Smooth muscle cell (in vitro differentiated cells): ENCODE results near the gene PDRG1. TPM values are rescaled to one million over a fixed set of nuclear protein-coding genes. Genes with fewer than 3 reads are reported as not detected.
"Not testable (repeated sequence)": the region's sequence is repeated elsewhere in the genome, so short reads cannot be mapped to it uniquely, and the experiment has no call there.

Experiments used
- DNase-seq: peaks from one replicate; lab custom pipeline; 2025; ENCODE audit not compliant: unreplicated experiment; lab: John Stamatoyannopoulos, UW
- H2AFZ ChIP-seq: fragments of 200-600 bp; sonication (generic); 2 replicates; pipeline ENCODE4 v1.6.0; 2016; ENCODE audit warnings: antibody characterized with exemption, low read depth, mild to moderate bottlenecking
- H3F3A ChIP-seq: fragments of 200-600 bp; sonication (generic); 2 replicates; pipeline ENCODE4 v1.6.0; 2017; ENCODE audit warnings: antibody characterized with exemption, low read depth
- H3K27ac ChIP-seq: fragments of 200-600 bp; sonication (generic); 2 replicates; pipeline ENCODE4 v1.5.1; 2016; ENCODE audit warnings: low read depth, mild to moderate bottlenecking
- H3K27me3 ChIP-seq: fragments of 200-600 bp; sonication (generic); 2 replicates; pipeline ENCODE4 v1.6.1; 2016; ENCODE audit warnings: low read depth, mild to moderate bottlenecking
- H3K36me3 ChIP-seq: fragments of 200-600 bp; sonication (generic); 2 replicates; pipeline ENCODE4 v1.5.1; 2016; ENCODE audit warnings: low read depth
- H3K4me1 ChIP-seq: fragments of 200-600 bp; sonication (generic); 2 replicates; pipeline ENCODE4 v1.5.1; 2016; ENCODE audit warnings: low read depth
- H3K4me2 ChIP-seq: fragments of 200-600 bp; sonication (generic); 2 replicates; pipeline ENCODE4 v1.6.0; 2016; ENCODE audit warnings: mild to moderate bottlenecking
- H3K4me3 ChIP-seq: fragments of 200-600 bp; sonication (generic); 2 replicates; pipeline ENCODE4 v1.5.1; 2016; ENCODE audit warnings: mild to moderate bottlenecking
- H3K79me2 ChIP-seq: fragments of 200-600 bp; sonication (generic); 2 replicates; pipeline ENCODE4 v1.6.0; 2016; ENCODE audit warnings: low read depth, mild to moderate bottlenecking
- H3K9ac ChIP-seq: fragments of 200-600 bp; sonication (generic); 2 replicates; pipeline ENCODE4 v1.6.0; 2016; ENCODE audit warnings: low read depth
- H3K9me3 ChIP-seq: fragments of 200-600 bp; sonication (generic); replicated peaks from 2 replicates; pipeline ENCODE4 v1.5.1; 2016; ENCODE audit warnings: low read depth
- H4K20me1 ChIP-seq: fragments of 200-600 bp; sonication (generic); 2 replicates; pipeline ENCODE4 v1.6.0; 2016; ENCODE audit warnings: low read depth
- WGBS: methylation state at CpG from one replicate; pipeline ENCODE4 v1.1.7; 2016; ENCODE audit warnings: low lambda C conversion rate; 5-methylcytosine and 5-hydroxymethylcytosine counted together
- polyA plus RNA-seq: library from polyadenylated mRNA; unstranded; fragments of >200 nt; fragmentation: Nextera tagmentation; extraction: Ambion mirVana; gene quantifications from 2 replicates; pipeline ENCODE4 v1.2.1, GENCODE V29; 2016
- total RNA-seq: library from RNA; depleted of rRNA; stranded (reverse); fragments of >200 nt; gene quantifications from 2 replicates; pipeline ENCODE4 v1.2.3, GENCODE V29; 2014
- TF ChIP-seq, protein P1 (sequence below): fragments of 200-600 bp; sonication (generic); IDR thresholded peaks from 2 replicates; pipeline ENCODE4 v1.5.1; 2017; ENCODE audit warnings: borderline replicate concordance, mild to moderate bottlenecking, antibody characterized with exemption; ENCODE audit not compliant: insufficient read depth, poor library complexity, severe bottlenecking

The PDRG1 gene
- total and polyA plus RNA-seq, 2 experiments from 2014 or later: 8.1 to 30.3 TPM

GRCh38 chr20:31923388-31924331 is 28.2 kb downstream of the PDRG1 start:
- Histone ChIP-seq H3K9ac (no peak overlapping the region), H3K27ac (no peak overlapping the region), H3K79me2 (no peaks in the 10 kb centered on the region), H3K4me2 (no peak overlapping the region), H3K4me3 (no peak overlapping the region), H3K36me3 (no peaks in the 10 kb centered on the region), H3F3A (no peaks in the 10 kb centered on the region), H3K9me3 (no peaks in the 10 kb centered on the region), H4K20me1 (no peaks in the 10 kb centered on the region), H2AFZ (no peak overlapping the region), H3K27me3 (no peaks in the 10 kb centered on the region), H3K4me1 (no peaks in the 10 kb centered on the region)
- TF ChIP-seq, protein P1, sequence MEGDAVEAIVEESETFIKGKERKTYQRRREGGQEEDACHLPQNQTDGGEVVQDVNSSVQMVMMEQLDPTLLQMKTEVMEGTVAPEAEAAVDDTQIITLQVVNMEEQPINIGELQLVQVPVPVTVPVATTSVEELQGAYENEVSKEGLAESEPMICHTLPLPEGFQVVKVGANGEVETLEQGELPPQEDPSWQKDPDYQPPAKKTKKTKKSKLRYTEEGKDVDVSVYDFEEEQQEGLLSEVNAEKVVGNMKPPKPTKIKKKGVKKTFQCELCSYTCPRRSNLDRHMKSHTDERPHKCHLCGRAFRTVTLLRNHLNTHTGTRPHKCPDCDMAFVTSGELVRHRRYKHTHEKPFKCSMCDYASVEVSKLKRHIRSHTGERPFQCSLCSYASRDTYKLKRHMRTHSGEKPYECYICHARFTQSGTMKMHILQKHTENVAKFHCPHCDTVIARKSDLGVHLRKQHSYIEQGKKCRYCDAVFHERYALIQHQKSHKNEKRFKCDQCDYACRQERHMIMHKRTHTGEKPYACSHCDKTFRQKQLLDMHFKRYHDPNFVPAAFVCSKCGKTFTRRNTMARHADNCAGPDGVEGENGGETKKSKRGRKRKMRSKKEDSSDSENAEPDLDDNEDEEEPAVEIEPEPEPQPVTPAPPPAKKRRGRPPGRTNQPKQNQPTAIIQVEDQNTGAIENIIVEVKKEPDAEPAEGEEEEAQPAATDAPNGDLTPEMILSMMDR: no peak
- 63% methylated on average over 13 of the region's 13 CpGs for WGBS
- no peak for DNase-seq

DNA sequence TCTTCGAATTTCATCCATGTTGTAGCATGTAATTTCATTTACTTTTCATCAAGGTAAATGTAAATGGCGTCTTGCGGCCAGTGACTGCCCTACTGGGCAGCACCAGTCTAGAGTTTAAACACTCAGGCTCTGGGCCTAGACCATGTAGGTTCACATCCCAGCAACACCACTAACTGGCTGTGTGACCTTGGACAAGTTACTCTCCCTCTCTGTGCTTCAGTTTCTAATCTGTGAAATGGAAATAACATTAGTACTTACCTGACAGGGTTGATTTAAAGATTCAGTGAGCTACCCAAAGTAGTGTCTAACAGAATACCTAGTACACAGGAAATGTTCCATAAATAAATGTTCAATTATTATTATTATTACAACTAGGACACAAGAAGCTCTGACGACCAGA is 29.3 kb downstream of the PDRG1 start:
- Histone ChIP-seq H3K27me3 (no peaks in the 10 kb centered on the region), H3K36me3 (no peaks in the 10 kb centered on the region), H3F3A (peaks cover 6% of the 10 kb centered on the region), H3K4me2 (no peak overlapping the region), H3K4me1 (no peaks in the 10 kb centered on the region), H3K4me3 (no peak overlapping the region), H4K20me1 (no peaks in the 10 kb centered on the region), H2AFZ (no peak overlapping the region), H3K27ac (no peak overlapping the region), H3K79me2 (no peaks in the 10 kb centered on the region), H3K9ac (no peak overlapping the region), H3K9me3 (no peaks in the 10 kb centered on the region)
- WGBS: 95% methylated on average over 4 of the region's 4 CpGs
- TF ChIP-seq, protein P1: no peak
- no peak for DNase-seq

GRCh38 chr20:31922181-31922580 is 29.7 kb downstream of the PDRG1 start:
- H3F3A ChIP-seq: peaks cover 10% of the 10 kb centered on the region
- TF ChIP-seq, protein P1: no peak
- no peak for DNase-seq
- H3K79me2 ChIP-seq: no peaks in the 10 kb centered on the region
- H3K4me3 ChIP-seq: no peak overlapping the region
- H3K4me2 ChIP-seq: no peak overlapping the region
- no peak overlapping the region for H3K9ac ChIP-seq
- H2AFZ ChIP-seq: no peak overlapping the region
- WGBS: 83% methylated on average over 4 of the region's 4 CpGs
- no peaks in the 10 kb centered on the region for H3K4me1 ChIP-seq
- no peaks in the 10 kb centered on the region for H4K20me1 ChIP-seq
- no peaks in the 10 kb centered on the region for H3K9me3 ChIP-seq
- no peak overlapping the region for H3K27ac ChIP-seq
- no peaks in the 10 kb centered on the region for H3K36me3 ChIP-seq
- no peaks in the 10 kb centered on the region for H3K27me3 ChIP-seq

DNA sequence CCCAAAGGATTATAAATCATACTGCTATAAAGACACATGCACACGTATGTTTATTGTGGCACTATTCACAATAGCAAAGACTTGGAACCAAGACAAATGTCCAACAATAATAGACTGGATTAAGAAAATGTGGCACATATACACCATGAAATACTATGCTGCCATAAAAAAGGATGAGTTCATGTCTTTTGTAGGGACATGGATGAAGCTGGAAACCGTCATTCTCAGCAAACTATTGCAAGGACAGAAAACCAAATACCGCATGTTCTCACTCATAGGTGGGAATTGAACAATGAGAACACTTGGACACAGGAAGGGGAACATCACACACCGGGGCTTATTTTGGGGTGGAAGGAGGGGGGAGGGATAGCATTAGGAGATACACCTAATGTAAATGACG is 30.4 kb downstream of the PDRG1 start:
- H3F3A ChIP-seq: peaks cover 17% of the 10 kb centered on the region
- not testable (repeated sequence) for H3K4me1 ChIP-seq, H3K79me2 ChIP-seq, H3K4me2 ChIP-seq, H3K9ac ChIP-seq, H3K36me3 ChIP-seq, H2AFZ ChIP-seq, H3K27me3 ChIP-seq, H3K9me3 ChIP-seq, H3K27ac ChIP-seq, DNase-seq, H4K20me1 ChIP-seq, H3K4me3 ChIP-seq
- 98% methylated on average over 5 of the region's 5 CpGs for WGBS
